Ovary (tissue), 3 donors: ENCODE results near the gene INTS13.

Source experiments
- EP300 ChIP-seq: sonication (generic); formaldehyde crosslinking; IDR thresholded peaks from one replicate; pipeline ENCODE4 v1.6.1; 2017; ENCODE audit warnings: antibody characterized with exemption
- POLR2A ChIP-seq: fragments of 450-650 bp; IDR thresholded peaks from one replicate; pipeline ENCODE4 v1.6.1; 2017; ENCODE audit warnings: antibody characterized with exemption, mild to moderate bottlenecking, moderate library complexity
- TF ChIP-seq, protein P1 (sequence below), 3 donors: fragments of 450-650 bp in 2 of 3; fragments of 200-600 bp in 1 of 3; IDR thresholded peaks; one replicate each; pipeline versions ENCODE4 v1.5.1 to v1.8.0; 2016 to 2022; ENCODE audit warnings: antibody characterized with exemption in 3 of 3, mild to moderate bottlenecking in 1 of 3
- donor health status: DM: no; HTN: no; CAD: no.

GRCh38 chr12:26936559-26937442, 980 bp downstream of the INTS13 start:
- TF ChIP-seq, protein P1, sequence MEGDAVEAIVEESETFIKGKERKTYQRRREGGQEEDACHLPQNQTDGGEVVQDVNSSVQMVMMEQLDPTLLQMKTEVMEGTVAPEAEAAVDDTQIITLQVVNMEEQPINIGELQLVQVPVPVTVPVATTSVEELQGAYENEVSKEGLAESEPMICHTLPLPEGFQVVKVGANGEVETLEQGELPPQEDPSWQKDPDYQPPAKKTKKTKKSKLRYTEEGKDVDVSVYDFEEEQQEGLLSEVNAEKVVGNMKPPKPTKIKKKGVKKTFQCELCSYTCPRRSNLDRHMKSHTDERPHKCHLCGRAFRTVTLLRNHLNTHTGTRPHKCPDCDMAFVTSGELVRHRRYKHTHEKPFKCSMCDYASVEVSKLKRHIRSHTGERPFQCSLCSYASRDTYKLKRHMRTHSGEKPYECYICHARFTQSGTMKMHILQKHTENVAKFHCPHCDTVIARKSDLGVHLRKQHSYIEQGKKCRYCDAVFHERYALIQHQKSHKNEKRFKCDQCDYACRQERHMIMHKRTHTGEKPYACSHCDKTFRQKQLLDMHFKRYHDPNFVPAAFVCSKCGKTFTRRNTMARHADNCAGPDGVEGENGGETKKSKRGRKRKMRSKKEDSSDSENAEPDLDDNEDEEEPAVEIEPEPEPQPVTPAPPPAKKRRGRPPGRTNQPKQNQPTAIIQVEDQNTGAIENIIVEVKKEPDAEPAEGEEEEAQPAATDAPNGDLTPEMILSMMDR (IDR thresholded peaks at IDR 0.05) = no peak
- TF ChIP-seq POLR2A (no peak), EP300 (no peak)
